OCI-LY1 (cell line): ENCODE results near the gene ZNF474.

ENCODE experiments used
- H2AFZ ChIP-seq: fragments of 200-600 bp; sonication (generic), shearing (Covaris generic); 2 replicates; pipeline ENCODE4 v1.6.0; 2014; ENCODE audit warnings: antibody characterized with exemption, mild to moderate bottlenecking, low read length
- H3F3A ChIP-seq: fragments of 200-600 bp; sonication (generic), shearing (Covaris generic); 2 replicates; pipeline ENCODE4 v1.6.0; 2014; ENCODE audit warnings: mild to moderate bottlenecking, antibody characterized with exemption, low read length, moderate library complexity; ENCODE audit not compliant: insufficient read depth
- H3K27ac ChIP-seq: fragments of 200-600 bp; sonication (generic); 2 replicates; pipeline ENCODE4 v1.5.1; 2014; ENCODE audit warnings: low read length, mixed run types, mild to moderate bottlenecking, low read depth; ENCODE audit not compliant: poor library complexity, severe bottlenecking
- H3K27me3 ChIP-seq: fragments of 200-600 bp; sonication (generic); 2 replicates; pipeline ENCODE4 v1.6.0; 2014; ENCODE audit warnings: antibody characterized with exemption, mild to moderate bottlenecking, low read length, moderate library complexity; ENCODE audit not compliant: insufficient read depth
- H3K36me3 ChIP-seq: fragments of 200-600 bp; sonication (generic); 2 replicates; pipeline ENCODE4 v1.6.1; 2014; ENCODE audit warnings: mild to moderate bottlenecking, antibody characterized with exemption, low read length, moderate library complexity, mixed read lengths; ENCODE audit not compliant: insufficient read depth
- H3K4me1 ChIP-seq: fragments of 200-600 bp; sonication (generic); 2 replicates; pipeline ENCODE4 v1.5.1; 2014; ENCODE audit warnings: mild to moderate bottlenecking, low read length, moderate library complexity; ENCODE audit not compliant: insufficient read depth, severe bottlenecking
- H3K4me2 ChIP-seq: fragments of 200-600 bp; sonication (generic), shearing (Covaris generic); 2 replicates; pipeline ENCODE4 v1.6.1; 2014; ENCODE audit warnings: low read length
- H3K4me3 ChIP-seq: fragments of 200-600 bp; sonication (generic); 2 replicates; pipeline ENCODE4 v1.5.1; 2014; ENCODE audit warnings: low read length, low read depth, mild to moderate bottlenecking, mixed read lengths; ENCODE audit not compliant: poor library complexity, severe bottlenecking
- H3K79me2 ChIP-seq: fragments of 200-600 bp; shearing (Covaris generic); 2 replicates; pipeline ENCODE4 v1.6.1; 2016; ENCODE audit warnings: mixed run types, low read length, mixed read lengths; ENCODE audit not compliant: insufficient read depth
- H3K9ac ChIP-seq: fragments of 200-600 bp; sonication (generic), shearing (Covaris generic); 2 replicates; pipeline ENCODE4 v1.6.1; 2014; ENCODE audit warnings: mild to moderate bottlenecking, low read length, mixed read lengths
- H3K9me2 ChIP-seq: fragments of 200-600 bp; sonication (generic), shearing (Covaris generic); 2 replicates; pipeline ENCODE4 v1.6.1; 2014; ENCODE audit warnings: low read depth, mild to moderate bottlenecking, low read length, mixed read lengths
- H3K9me3 ChIP-seq: fragments of 200-600 bp; shearing (Covaris generic); 2 replicates; pipeline ENCODE4 v1.6.1; 2014; ENCODE audit warnings: low read length, mixed read lengths
- H4K20me1 ChIP-seq: fragments of 200-600 bp; sonication (generic), shearing (Covaris generic); 2 replicates; pipeline ENCODE4 v1.6.0; 2016; ENCODE audit warnings: mild to moderate bottlenecking, low read length; ENCODE audit not compliant: insufficient read depth
- EZH2 ChIP-seq: fragments of 200-600 bp; sonication (generic), shearing (Covaris generic); IDR thresholded peaks from 2 replicates; pipeline ENCODE4 v1.8.0; 2017; ENCODE audit warnings: borderline replicate concordance, mixed run types, mild to moderate bottlenecking, antibody characterized with exemption, low read length, moderate library complexity, mixed read lengths
- TF ChIP-seq, protein P1 (sequence below): fragments of 200-600 bp; sonication (generic), shearing (Covaris generic); IDR thresholded peaks from 2 replicates; pipeline ENCODE4 v1.5.1; 2017; ENCODE audit warnings: mild to moderate bottlenecking, antibody characterized with exemption, low read length, moderate library complexity, mixed read lengths

Gene ZNF474

GRCh38 chr5:122120493-122120892 lies 8.9 kb upstream of the ZNF474 start:
- no peaks in the 10 kb centered on the region for H3K9me3 ChIP-seq
- no peak overlapping the region for H2AFZ ChIP-seq
- no peak overlapping the region for H3K4me3 ChIP-seq
- H3K4me1 ChIP-seq: no peaks in the 10 kb centered on the region
- H3K27me3 ChIP-seq: no peaks in the 10 kb centered on the region
- no peaks in the 10 kb centered on the region for H3K36me3 ChIP-seq
- H3K9ac ChIP-seq: no peak overlapping the region
- no peak overlapping the region for H3K27ac ChIP-seq
- no peaks in the 10 kb centered on the region for H3K9me2 ChIP-seq
- H3F3A ChIP-seq: no peaks in the 10 kb centered on the region
- no peaks in the 10 kb centered on the region for H4K20me1 ChIP-seq
- no peak overlapping the region for H3K4me2 ChIP-seq
- no peaks in the 10 kb centered on the region for H3K79me2 ChIP-seq
- TF ChIP-seq, protein P1, sequence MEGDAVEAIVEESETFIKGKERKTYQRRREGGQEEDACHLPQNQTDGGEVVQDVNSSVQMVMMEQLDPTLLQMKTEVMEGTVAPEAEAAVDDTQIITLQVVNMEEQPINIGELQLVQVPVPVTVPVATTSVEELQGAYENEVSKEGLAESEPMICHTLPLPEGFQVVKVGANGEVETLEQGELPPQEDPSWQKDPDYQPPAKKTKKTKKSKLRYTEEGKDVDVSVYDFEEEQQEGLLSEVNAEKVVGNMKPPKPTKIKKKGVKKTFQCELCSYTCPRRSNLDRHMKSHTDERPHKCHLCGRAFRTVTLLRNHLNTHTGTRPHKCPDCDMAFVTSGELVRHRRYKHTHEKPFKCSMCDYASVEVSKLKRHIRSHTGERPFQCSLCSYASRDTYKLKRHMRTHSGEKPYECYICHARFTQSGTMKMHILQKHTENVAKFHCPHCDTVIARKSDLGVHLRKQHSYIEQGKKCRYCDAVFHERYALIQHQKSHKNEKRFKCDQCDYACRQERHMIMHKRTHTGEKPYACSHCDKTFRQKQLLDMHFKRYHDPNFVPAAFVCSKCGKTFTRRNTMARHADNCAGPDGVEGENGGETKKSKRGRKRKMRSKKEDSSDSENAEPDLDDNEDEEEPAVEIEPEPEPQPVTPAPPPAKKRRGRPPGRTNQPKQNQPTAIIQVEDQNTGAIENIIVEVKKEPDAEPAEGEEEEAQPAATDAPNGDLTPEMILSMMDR: no peak
- no peak for TF ChIP-seq EZH2

DNA sequence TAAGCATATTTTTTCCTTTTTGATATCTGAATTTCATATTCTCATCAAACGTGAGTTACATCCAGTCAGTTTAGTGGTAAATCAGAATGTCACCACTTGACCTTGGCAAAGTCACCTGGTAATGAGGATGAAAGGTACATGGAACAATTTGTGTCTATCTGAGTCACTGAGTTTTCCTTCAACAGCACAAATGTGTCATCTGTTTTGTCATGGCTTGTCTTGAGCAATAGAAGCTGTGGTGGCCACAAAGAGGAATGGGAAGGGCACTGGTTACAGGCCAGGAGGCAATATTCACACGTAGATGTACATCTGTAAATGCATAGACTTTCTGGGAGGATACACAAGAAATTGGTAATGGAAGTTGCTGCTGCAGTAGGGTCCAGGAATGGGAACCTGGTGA lies 8.4 kb upstream of the ZNF474 start:
- Histone ChIP-seq H3K4me2 (no peak overlapping the region), H4K20me1 (no peaks in the 10 kb centered on the region)
- TF ChIP-seq, protein P1: no peak
- TF ChIP-seq EZH2: no peak

DNA sequence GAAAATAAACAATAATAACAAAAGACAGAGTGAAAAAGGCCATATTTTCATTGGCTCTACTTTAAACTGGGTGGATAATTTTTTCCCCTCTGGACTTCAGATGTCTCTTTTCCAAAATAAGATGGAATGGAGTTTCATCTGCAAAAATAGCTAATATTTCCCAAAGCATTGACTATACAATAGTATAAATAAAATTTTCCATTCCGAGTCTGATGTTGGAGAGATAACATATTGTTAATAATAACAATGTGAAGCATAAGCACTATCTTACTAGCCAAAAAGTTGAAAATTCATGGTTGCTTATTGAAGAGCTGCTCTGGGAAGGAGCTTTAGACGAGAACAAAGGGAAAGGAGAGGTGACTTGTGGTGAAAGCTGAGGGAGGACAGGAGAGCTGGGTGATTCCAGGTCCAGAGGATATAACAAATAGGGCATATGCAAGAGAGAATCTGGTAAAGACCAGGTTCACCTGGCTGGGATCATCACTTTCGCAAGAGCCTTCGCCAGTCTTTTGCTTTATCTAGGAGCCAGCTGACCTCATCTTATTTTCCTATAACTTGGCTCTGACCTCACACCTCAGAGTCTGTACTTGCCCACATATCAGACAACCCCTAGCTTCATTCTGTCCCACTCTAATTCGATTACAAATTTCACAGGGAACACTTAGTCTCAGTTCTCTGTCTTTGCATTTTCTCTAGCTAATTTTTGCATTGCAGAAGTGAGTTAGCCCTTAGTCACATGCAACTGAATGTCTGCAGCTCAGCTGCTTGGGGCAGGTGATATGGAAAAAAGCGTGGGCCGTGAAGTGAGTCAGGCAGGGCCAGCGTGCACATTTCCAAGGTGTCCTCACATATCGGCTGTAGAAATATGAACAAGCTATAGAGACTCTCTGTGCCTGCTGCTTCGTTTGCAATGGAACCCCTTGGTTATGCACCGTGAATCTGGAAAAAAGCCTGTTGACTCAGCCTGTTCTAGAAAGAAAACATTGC lies 7.6 kb upstream of the ZNF474 start:
- no peak overlapping the region for H3K4me2 ChIP-seq
- TF ChIP-seq, protein P1: no peak
- TF ChIP-seq EZH2: no peak

More for the DNA sequence above, 8.4 kb upstream of the ZNF474 start:
- no peaks in the 10 kb centered on the region for H3K9me3 ChIP-seq
- no peaks in the 10 kb centered on the region for H3F3A ChIP-seq
- no peaks in the 10 kb centered on the region for H3K27me3 ChIP-seq
- H3K79me2 ChIP-seq: no peaks in the 10 kb centered on the region
- H3K4me1 ChIP-seq: no peaks in the 10 kb centered on the region
- no peak overlapping the region for H3K27ac ChIP-seq
- no peaks in the 10 kb centered on the region for H3K36me3 ChIP-seq
- no peak overlapping the region for H3K9ac ChIP-seq
- H3K9me2 ChIP-seq: no peaks in the 10 kb centered on the region
- no peak overlapping the region for H2AFZ ChIP-seq
- H3K4me3 ChIP-seq: no peak overlapping the region

More for the DNA sequence above, 7.6 kb upstream of the ZNF474 start:
- Histone ChIP-seq H3K4me1 (no peaks in the 10 kb centered on the region), H3K36me3 (no peaks in the 10 kb centered on the region), H3K9me3 (no peaks in the 10 kb centered on the region), H3K79me2 (no peaks in the 10 kb centered on the region), H4K20me1 (no peaks in the 10 kb centered on the region), H3K9me2 (no peaks in the 10 kb centered on the region), H3F3A (no peaks in the 10 kb centered on the region), H2AFZ (no peak overlapping the region), H3K27ac (no peak overlapping the region), H3K27me3 (no peaks in the 10 kb centered on the region), H3K4me3 (no peak overlapping the region), H3K9ac (no peak overlapping the region)
